Stomach (tissue), 4 donors: Measurements from ENCODE around the gene KDM2A.

Experiments used
- CTCF ChIP-seq, 7 experiments: fragments of 450-650 bp in 4 of 7; fragments of 200-600 bp in 3 of 7; sonication (generic) in 3 of 7; IDR thresholded peaks; one replicate each; pipeline ENCODE4 v1.5.1; 2016 to 2019; ENCODE audit warnings: antibody characterized with exemption in 7 of 7, control low read depth in 2 of 7, mild to moderate bottlenecking in 1 of 7
- POLR2A ChIP-seq, 4 donors: fragments of 450-650 bp; IDR thresholded peaks; one replicate each; pipeline ENCODE4 v1.6.1; 2016; ENCODE audit warnings: antibody characterized with exemption in 4 of 4, control low read depth in 2 of 4, mild to moderate bottlenecking in 1 of 4, moderate library complexity in 1 of 4
- POLR2AphosphoS5 ChIP-seq, 3 donors: sonication (generic); formaldehyde crosslinking; IDR thresholded peaks; one replicate each; pipeline ENCODE4 v1.6.1; 2016; ENCODE audit warnings: antibody characterized with exemption in 3 of 3

GRCh38 chr11:67293090-67293489, 174.0 kb downstream of the KDM2A start:
- TF ChIP-seq CTCF (IDR thresholded peaks at IDR 0.05) (no peak), POLR2AphosphoS5 (IDR thresholded peaks at IDR 0.05) (peak in 1 of 3 donors; percentile 18), POLR2A (IDR thresholded peaks at IDR 0.05) (no peak)
